ENCODE data around the gene SNTA1.

DNA sequence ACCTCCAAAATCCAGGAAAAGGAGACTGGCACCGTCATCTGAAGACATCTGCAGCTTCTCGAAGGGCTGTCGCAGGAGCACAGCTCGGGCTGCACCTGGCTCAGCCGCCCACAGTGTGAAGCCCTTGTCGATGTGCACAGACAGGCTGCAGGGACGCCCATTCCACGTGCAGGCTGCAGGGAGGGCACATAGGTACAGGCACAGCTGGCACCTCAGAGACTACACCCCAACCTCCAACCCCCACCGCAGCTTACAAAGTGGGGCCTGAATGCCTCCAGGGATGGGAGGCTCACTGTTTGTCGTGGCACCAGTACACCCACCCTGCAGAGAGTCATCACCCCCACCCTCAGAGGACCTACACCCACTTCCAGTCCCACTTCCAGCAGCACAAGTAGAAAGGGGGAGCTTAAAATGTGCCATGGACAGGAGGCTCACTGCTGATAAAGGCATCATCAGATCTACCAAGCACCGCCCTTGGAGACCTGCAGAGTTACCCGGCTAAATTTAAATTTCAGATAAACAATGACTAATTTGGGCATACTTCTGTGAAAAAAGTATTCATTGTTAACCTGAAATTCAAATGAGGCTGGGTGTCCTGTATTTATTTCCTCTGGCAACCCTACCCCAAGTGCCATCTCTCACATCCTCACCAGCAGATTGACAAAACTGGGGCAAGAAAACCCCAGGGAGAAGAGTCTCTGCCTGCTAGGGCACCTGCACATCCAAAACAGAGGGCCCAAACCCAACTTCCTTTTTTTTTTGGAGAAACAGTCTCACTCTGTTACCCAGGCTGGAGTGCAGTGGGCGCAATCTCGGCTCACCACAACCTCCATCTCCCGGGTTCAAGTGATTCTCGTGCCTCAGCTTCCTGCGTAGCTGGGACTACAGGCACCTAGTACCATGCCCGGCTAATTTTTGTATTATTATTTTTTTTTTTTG, 34.6 kb downstream of the SNTA1 start:
- no peak for TF ChIP-seq CTCF (optimal IDR thresholded peaks at IDR 0.05 in 1 of 3, IDR thresholded peaks at IDR 0.05 in 1 of 3, conservative IDR thresholded peaks at IDR 0.05 in 1 of 3; ENCODE audit: extremely low read depth in 1 of 3, insufficient read depth in 2 of 3, low read length in 3 of 3)
- no peak for TF ChIP-seq EZH2 (IDR thresholded peaks at IDR 0.05; ENCODE audit: low read length)
